CD4-positive, alpha-beta T cell treated with Interleukin-17A for 1 hour (primary cell): ENCODE data around the gene PSORS1C1.

ENCODE experiments used
- DNase-seq: peaks from one replicate; pipeline ENCODE4 v3.0.0-alpha.2; 2020

Gene PSORS1C1

GRCh38 chr6:31128093-31128676, 13.6 kb downstream of the PSORS1C1 start:
- peak; percentile 76 for DNase-seq

GRCh38 chr6:31129130-31129529, 14.5 kb downstream of the PSORS1C1 start:
- DNase-seq, result no peak

GRCh38 chr6:31130751-31131150, 16.2 kb downstream of the PSORS1C1 start:
- no peak for DNase-seq

- no peak for DNase-seq
Measured at GRCh38 chr6:31131595-31131994, 17.0 kb downstream of the PSORS1C1 start.

GRCh38 chr6:31132806-31133205, 18.2 kb downstream of the PSORS1C1 start:
- no peak for DNase-seq

GRCh38 chr6:31135710-31136109, 21.1 kb downstream of the PSORS1C1 start:
- no peak for DNase-seq

GRCh38 chr6:31138982-31139381, 24.4 kb downstream of the PSORS1C1 start, which contains the start of gene PSORS1C2:
TSS of gene PSORS1C2 (minus strand) at chr6:31139066. CDS start at chr6:31139026, 40 bp downstream.
- DNase-seq, result no peak

DNA sequence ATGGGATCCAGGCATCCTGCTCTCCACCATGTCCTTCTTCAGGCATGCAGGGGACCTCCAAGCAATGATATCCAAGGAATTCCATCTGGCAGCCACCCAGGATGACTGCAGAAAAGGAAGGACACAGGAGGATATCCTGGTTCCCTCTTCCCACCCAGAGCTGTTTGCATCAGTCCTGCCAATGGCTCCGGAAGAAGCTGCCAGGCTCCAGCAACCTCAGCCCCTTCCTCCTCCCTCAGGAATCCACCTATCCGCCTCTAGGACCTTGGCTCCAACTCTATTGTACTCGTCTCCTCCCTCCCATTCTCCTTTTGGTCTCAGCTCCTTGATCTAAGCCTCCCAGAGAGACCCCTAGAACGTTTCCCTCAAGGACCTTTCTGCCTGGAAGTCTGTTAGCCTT, 25.0 kb downstream of the PSORS1C1 start:
- no peak for DNase-seq

GRCh38 chr6:31140643-31141042, 26.0 kb downstream of the PSORS1C1 start:
- DNase-seq, result no peak

- no peak for DNase-seq
Measured at GRCh38 chr6:31142361-31142761, 27.8 kb downstream of the PSORS1C1 start.

DNA sequence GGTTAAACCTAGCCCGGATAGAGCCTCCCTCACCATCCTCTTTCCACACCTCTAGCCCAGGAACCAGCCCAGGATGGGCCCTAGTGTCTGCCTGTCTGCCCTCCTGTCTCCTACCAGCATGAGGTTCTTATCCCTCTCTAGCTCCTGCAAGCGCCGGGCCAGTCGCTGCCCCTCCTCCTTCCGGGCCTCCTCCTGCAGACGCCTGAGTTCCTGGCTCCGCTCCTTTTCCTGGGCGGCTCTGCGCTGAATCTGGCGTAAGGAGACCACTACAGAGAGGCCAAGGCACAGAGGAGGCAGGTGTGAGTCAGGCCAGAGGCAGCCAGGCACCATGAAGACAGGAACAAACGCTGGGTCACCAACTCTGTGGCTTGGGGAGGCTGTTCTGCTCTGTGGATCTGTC, 28.5 kb downstream of the PSORS1C1 start:
- DNase-seq, result no peak

DNA sequence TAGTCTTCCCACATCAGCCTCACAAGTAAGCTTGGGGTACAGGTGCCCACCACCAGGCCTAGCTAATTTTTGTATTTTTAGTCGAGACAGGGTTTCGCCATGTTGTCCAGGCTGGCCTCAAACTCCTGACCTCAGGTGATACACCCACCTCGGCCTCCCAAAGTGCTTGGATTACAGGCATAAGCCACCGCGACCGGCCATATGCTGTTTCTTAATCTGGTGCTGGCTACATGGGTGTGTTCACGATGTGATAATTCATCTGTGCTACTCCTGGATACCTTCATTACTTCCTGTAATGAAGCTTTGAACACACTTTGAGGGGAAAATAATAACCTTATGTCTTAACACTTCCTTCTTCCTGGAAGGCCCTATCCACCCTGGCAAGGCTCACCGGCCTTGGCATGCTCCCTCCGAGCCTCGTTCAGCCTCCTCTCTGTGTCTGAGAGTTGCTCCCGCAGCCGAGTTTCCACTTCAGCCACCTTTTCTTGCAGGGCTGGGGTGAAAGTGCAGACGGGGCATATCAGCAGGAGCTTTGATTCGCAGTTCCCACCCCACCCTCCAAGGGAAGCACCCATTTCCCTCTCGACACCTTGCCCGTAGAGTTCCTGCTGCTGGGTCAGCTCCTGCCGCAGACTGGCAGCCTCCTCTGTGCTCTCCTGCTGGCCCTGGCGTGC, 29.8 kb downstream of the PSORS1C1 start:
- DNase-seq, result no peak

DNA sequence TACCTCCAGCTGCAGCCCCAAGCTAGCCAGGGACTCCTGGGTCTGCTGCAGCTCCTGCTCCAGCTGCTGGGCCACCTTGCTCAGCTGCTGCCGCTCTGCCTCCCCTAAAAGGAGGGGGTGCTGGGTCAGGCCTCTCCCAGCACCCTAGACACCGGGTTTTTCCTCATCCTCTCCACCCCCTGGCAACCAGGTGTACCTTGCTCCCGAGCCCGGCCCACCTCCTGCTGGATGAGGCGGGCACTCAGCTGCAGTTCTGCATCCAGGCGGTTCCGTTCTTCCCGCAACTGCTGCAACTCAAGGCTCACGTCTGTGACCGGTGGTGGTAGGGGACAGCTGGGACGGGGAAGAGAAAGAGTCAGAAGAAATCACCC, 30.4 kb downstream of the PSORS1C1 start:
- DNase-seq, result no peak

DNA sequence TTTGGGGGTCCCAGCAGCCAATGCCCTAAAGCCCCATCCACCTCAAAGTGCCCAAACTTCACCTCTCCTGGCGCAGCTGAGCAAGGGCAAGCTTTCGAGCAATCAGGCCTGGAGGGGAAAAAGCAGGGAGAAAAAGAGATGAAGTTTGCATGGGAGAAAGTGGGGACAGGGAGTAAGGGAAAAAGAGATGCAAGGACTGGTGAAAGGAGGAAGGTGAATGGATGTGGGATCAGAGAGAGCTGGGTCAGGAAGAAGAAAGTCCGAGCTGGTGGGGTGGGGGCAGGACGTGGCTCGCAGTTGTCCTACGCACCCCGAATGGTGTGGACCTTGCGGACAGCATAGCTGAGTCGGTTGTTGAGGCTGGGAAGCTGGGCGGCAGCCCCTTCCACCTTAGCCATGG, 30.8 kb downstream of the PSORS1C1 start:
- no peak for DNase-seq

- DNase-seq, result no peak
Measured at GRCh38 chr6:31149827-31150447, 35.3 kb downstream of the PSORS1C1 start.

DNA sequence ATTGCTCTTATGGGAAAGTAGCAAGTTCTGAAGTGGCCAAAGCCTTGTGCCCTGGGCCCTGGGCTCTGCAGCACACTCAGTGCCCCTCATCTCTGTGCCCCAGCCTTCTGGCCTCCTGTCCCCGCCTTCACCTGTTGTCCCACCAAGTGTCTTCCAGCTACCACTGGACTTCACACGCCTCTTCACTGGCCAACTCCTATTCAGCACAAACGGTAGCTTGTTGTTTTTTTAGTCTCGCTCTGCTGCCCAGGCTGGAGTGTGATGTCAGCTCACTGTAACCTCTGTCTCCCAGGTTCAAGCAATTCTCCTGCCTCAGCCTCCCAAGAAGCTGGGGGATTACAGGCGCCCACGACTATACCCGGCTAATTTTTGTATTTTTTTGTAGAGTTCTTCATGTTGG, 38.2 kb downstream of the PSORS1C1 start:
- no peak for DNase-seq

- no peak for DNase-seq
Measured at GRCh38 chr6:31154436-31154835, 39.8 kb downstream of the PSORS1C1 start.

GRCh38 chr6:31156641-31157040, 42.0 kb downstream of the PSORS1C1 start:
- DNase-seq, result no peak

DNA sequence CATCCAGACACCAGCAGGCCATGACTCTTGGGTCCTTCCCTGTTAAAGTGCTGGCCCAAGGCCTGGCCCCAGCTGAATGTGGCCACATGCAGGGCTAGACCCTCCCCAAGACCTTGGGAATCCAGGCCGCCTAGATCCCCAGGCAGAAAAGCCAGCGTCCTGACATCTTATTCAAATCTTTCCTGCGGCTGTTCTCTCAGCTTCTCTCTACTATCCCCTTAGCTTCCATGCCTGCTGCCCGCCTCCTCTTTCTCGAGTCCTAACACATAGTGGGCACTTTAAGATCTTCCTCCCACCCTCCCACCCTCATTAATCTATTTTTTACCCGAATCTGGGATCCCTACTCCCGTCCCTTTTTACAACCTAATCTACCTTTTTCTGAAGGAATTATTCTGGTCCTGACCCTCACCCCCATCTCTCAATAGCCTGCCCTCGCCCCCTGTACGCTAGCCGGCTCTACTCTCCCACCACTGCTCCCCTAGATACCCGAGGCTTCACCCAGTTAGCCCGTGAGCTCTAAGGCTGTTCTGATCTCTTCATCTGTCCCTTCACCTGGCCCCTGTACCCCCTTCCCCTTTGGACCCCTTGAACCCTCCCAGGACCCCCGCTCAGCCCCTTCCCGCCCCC, 43.0 kb downstream of the PSORS1C1 start, which contains the start of gene CCHCR1:
Gene CCHCR1 (minus strand): TSS at position 290 of the 627 bp plus-strand sequence. CDS start 202 bp downstream, at position 88.
- DNase-seq, result no peak

DNA sequence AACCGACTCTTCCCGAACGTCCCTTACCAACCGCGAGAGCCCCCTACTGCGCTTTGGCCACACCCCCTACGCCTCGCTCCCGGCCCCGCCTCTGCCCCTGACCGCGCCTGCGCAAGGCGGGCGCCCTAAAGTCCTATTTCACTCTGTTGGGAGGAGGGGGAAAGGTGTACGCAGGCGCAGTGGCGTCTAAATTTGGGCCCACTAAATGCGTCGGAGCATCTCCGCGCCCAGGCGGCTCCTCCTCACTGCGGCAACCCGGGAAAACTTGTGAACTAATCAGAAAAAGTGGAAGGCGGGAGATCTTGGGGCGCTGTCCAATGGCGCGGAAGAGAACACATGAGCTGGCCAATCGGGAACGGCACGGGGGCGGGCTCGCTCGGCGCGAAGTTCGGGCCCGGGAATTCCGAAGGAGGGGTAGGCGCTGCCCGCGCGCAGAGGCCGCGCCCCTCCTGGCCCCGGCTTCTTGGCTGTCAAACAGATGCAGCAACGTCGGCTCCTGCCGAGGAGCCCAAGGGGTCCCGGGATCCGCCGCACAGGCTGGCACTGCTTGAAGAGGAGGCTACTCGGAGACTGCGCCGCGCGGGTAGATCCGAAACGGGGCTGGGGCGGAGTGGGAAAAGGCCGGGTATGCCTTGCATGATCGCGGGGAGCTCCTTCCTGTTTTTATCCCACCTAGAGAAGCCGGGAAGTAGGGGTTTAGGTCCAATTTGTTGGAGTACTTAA, 43.7 kb downstream of the PSORS1C1 start, which contains the start of gene TCF19:
Gene TCF19 (plus strand): TSS at position 450 of the 723 bp plus-strand sequence. CDS start 881 bp downstream, outside the sequence.
- peak; percentile 99 for DNase-seq

DNA sequence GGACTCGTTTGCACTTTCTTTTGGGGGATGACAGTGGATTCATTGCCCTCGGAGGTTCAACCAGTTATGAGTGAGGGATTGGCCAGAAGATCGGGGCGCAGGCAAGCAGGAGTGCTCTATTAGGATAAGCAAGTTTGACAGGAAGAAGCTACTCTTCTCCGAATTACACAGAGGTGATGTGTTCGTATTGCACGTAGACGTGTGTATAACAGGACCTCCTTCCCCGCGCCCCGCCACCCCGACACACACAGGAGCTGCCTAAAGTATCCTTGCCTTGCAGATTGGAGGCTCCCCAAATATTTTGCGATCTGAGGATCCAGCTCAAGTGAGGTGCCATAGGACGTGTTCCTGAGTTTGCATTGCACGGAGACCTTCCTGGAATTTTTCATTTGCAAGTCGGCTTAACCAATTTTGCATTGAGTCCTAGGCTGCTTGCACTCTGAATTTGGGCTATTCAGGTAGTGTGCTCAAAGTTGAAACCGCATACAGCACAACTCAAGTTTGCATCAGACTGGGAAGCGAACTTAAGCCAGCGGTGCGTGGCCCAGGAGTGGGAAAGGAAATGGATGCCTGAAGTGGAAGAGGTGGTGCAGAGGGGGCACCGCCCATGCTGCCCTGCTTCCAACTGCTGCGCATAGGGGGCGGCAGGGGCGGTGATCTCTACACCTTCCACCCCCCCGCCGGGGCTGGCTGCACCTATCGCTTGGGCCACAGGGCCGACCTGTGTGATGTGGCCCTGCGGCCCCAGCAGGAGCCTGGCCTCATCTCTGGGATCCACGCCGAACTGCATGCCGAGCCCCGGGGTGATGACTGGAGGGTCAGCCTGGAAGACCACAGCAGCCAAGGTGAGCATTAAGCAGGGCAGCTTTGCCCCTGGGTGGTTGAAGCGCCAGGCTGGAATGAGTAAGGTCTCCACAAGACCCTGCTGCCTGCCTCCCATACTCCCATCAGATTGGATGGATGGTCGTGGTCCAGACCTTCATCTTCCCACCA, 44.6 kb downstream of the PSORS1C1 start:
- peak; percentile 25 for DNase-seq
